Measurements from ENCODE around the gene ZNF208. TPM values are rescaled to one million over a fixed set of nuclear protein-coding genes. Genes with fewer than 3 reads are reported as not detected.
"Not testable (repeated sequence)": the region's sequence is repeated elsewhere in the genome, so short reads cannot be mapped to it uniquely, and the experiment has no call there.

ZNF208 gene
- total and polyA plus RNA-seq, 4 donors: 0.06 to 0.28 (median 0.16) TPM

DNA sequence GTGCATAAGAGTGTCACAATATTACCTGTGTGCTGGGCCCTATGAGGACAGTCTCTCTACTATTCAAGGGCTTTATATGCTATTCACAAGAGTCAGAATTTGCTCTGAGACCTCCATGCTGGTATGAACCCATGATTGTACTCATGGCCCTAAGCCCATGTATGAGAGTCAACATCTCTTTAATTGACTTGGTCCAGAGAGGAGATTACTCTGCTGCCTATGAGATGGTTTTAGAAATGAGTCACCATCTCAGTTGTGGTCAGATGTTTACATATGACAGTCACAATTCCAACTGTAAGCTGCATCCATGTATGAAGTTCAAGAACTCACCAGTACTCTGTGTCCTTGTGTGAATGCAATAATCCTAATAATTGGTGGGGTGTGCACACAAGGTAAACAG lies 19.9 kb upstream of the ZNF208 start:
- Histone ChIP-seq H3K9me3 (ENCODE audit: control insufficient read depth in 4 of 4, low read length in 3 of 4) (peaks cover 2 to 7% (median 4%) of the 10 kb centered on the region in 4 donors), H3K27me3 (ENCODE audit: control insufficient read depth in 4 of 4, insufficient read depth in 4 of 4, low read length in 3 of 4) (no peaks in the 10 kb centered on the region), H3K4me3 (ENCODE audit: low read depth in 1 of 3, low read length in 3 of 3) (no peak overlapping the region), H3K27ac (ENCODE audit: low read depth in 1 of 2, low read length in 2 of 2) (no peak overlapping the region), H3K4me1 (ENCODE audit: control insufficient read depth in 4 of 4, insufficient read depth in 4 of 4, low read length in 3 of 4) (no peaks in the 10 kb centered on the region), H3K36me3 (ENCODE audit: control insufficient read depth in 4 of 4, insufficient read depth in 3 of 4, low read depth in 1 of 4, low read length in 3 of 4) (no peaks in the 10 kb centered on the region), H3K9ac (ENCODE audit: low read depth in 1 of 2, low read length in 2 of 2) (no peak overlapping the region)
- TF ChIP-seq FOXA1 (IDR thresholded peaks at IDR 0.05) (no peak), EGR1 (IDR thresholded peaks at IDR 0.05; ENCODE audit: low read depth in 2 of 2) (no peak), GABPA (IDR thresholded peaks at IDR 0.05 in 1 of 2, conservative IDR thresholded peaks at IDR 0.05 in 1 of 2) (no peak), JUND (IDR thresholded peaks at IDR 0.05) (no peak), RXRA (IDR thresholded peaks at IDR 0.05) (no peak), RAD21 (IDR thresholded peaks at IDR 0.05) (no peak)
- TF ChIP-seq, protein P1, sequence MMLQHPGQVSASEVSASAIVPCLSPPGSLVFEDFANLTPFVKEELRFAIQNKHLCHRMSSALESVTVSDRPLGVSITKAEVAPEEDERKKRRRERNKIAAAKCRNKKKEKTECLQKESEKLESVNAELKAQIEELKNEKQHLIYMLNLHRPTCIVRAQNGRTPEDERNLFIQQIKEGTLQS (IDR thresholded peaks at IDR 0.05): no peak
- TF ChIP-seq, protein P2, sequence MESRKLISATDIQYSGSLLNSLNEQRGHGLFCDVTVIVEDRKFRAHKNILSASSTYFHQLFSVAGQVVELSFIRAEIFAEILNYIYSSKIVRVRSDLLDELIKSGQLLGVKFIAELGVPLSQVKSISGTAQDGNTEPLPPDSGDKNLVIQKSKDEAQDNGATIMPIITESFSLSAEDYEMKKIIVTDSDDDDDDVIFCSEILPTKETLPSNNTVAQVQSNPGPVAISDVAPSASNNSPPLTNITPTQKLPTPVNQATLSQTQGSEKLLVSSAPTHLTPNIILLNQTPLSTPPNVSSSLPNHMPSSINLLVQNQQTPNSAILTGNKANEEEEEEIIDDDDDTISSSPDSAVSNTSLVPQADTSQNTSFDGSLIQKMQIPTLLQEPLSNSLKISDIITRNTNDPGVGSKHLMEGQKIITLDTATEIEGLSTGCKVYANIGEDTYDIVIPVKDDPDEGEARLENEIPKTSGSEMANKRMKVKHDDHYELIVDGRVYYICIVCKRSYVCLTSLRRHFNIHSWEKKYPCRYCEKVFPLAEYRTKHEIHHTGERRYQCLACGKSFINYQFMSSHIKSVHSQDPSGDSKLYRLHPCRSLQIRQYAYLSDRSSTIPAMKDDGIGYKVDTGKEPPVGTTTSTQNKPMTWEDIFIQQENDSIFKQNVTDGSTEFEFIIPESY (IDR thresholded peaks at IDR 0.05): no peak
- no peak for DNase-seq (ENCODE audit: low spot score)

DNA sequence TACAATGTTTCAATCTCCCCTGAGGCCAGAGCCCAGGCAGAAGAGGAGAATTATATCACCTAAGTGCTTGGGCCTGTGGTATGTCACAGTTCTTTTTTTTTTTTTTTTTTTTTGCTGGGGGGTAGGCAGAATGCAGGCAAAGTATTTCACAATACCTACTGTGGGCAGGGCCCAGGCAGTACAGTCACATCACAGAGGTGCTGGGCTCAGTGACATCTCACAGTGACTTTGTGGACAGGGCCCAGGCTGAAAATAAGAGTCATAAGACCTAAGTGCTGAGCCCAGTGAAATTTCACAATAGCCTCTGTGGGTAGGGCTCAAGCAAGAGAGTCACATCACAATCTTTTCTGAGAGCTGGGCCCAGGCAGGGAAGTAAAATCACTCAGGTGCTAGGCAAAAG lies 15.9 kb upstream of the ZNF208 start:
- H3K9me3 ChIP-seq (ENCODE audit: control insufficient read depth in 4 of 4, low read length in 3 of 4): peaks cover 0 to 7% (median 4%) of the 10 kb centered on the region in 4 donors
- no peak overlapping the region for H3K9ac ChIP-seq (ENCODE audit: low read depth in 1 of 2, low read length in 2 of 2)
- no peaks in the 10 kb centered on the region for H3K36me3 ChIP-seq (ENCODE audit: control insufficient read depth in 4 of 4, insufficient read depth in 3 of 4, low read depth in 1 of 4, low read length in 3 of 4)
- H3K4me3 ChIP-seq (ENCODE audit: low read depth in 1 of 3, low read length in 3 of 3): no peak overlapping the region
- no peak overlapping the region for H3K27ac ChIP-seq (ENCODE audit: low read depth in 1 of 2, low read length in 2 of 2)
- no peak for DNase-seq (ENCODE audit: low spot score)
- no peaks in the 10 kb centered on the region for H3K27me3 ChIP-seq (ENCODE audit: control insufficient read depth in 4 of 4, insufficient read depth in 4 of 4, low read length in 3 of 4)
- TF ChIP-seq GABPA (IDR thresholded peaks at IDR 0.05 in 1 of 2, conservative IDR thresholded peaks at IDR 0.05 in 1 of 2) (no peak), FOXA2 (IDR thresholded peaks at IDR 0.05) (no peak), RAD21 (IDR thresholded peaks at IDR 0.05) (no peak), SP1 (IDR thresholded peaks at IDR 0.05) (no peak), JUND (IDR thresholded peaks at IDR 0.05) (no peak), YY1 (IDR thresholded peaks at IDR 0.05) (no peak)
- TF ChIP-seq, protein P1 (IDR thresholded peaks at IDR 0.05): no peak
- TF ChIP-seq, protein P2 (IDR thresholded peaks at IDR 0.05): no peak
- TF ChIP-seq, protein P3, sequence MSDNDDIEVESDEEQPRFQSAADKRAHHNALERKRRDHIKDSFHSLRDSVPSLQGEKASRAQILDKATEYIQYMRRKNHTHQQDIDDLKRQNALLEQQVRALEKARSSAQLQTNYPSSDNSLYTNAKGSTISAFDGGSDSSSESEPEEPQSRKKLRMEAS (IDR thresholded peaks at IDR 0.05): no peak
- H3K4me1 ChIP-seq (ENCODE audit: control insufficient read depth in 4 of 4, insufficient read depth in 4 of 4, low read length in 3 of 4): no peaks in the 10 kb centered on the region

DNA sequence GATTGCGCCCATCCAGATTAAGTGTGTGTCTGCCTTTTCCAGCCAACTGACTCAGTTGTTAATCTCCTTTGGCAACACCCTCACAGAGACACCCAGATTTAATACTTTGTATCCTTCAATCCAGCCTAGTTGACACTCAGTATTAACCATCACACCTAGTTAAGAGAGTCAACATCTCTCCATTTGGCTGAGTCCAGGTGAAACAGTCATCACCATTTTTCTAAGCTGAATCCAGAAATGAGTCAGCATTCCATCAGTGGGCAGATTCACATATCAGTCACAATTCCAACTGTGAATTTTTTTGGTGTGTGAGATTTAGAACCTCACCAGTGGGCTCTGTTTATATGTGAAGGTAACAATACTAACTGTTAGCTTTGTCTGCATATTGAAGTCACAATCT lies 14.8 kb upstream of the ZNF208 start:
- not testable (repeated sequence) for H3K9ac ChIP-seq (ENCODE audit: low read depth in 1 of 2, low read length in 2 of 2); H3K27me3 ChIP-seq (ENCODE audit: control insufficient read depth in 4 of 4, insufficient read depth in 4 of 4, low read length in 3 of 4); H3K4me3 ChIP-seq (ENCODE audit: low read depth in 1 of 3, low read length in 3 of 3); H3K9me3 ChIP-seq (ENCODE audit: control insufficient read depth in 4 of 4, low read length in 3 of 4); H3K27ac ChIP-seq (ENCODE audit: low read depth in 1 of 2, low read length in 2 of 2); DNase-seq (ENCODE audit: low spot score); H3K4me1 ChIP-seq (ENCODE audit: control insufficient read depth in 4 of 4, insufficient read depth in 4 of 4, low read length in 3 of 4); H3K36me3 ChIP-seq (ENCODE audit: control insufficient read depth in 4 of 4, insufficient read depth in 3 of 4, low read depth in 1 of 4, low read length in 3 of 4)
- WGBS: 91% methylated on average over 1 of the region's 1 CpG

Data from liver (tissue), 9 donors.